HG03095 (cell line): ENCODE measurements around the gene CPE.
"Not testable (repeated sequence)": the region's sequence is repeated elsewhere in the genome, so short reads cannot be mapped to it uniquely, and the experiment has no call there.

Experiments used
- ATAC-seq: cut with Tn5 transposase; IDR thresholded peaks from one replicate; pipeline ENCODE4 v1.9.1; 2021; ENCODE audit warnings: moderate library complexity; ENCODE audit not compliant: unreplicated experiment

CPE gene

GRCh38 chr4:165461159-165461821 is 82.5 kb downstream of the CPE start:
- ATAC-seq, result no peak

- no peak for ATAC-seq
Measured at GRCh38 chr4:165462009-165462408, 83.2 kb downstream of the CPE start.

GRCh38 chr4:165464376-165464775 is 85.6 kb downstream of the CPE start:
- ATAC-seq, result no peak

GRCh38 chr4:165464813-165465381 is 86.1 kb downstream of the CPE start:
- no peak for ATAC-seq

- no peak for ATAC-seq
Measured at GRCh38 chr4:165470009-165470408, 91.2 kb downstream of the CPE start.

- ATAC-seq, result no peak
Measured at GRCh38 chr4:165472943-165473676, 94.3 kb downstream of the CPE start.

GRCh38 chr4:165474784-165475705 is 96.2 kb downstream of the CPE start:
- no peak for ATAC-seq

- ATAC-seq, result no peak
Measured at GRCh38 chr4:165475706-165476070, 96.9 kb downstream of the CPE start.

GRCh38 chr4:165476214-165477098 is 97.6 kb downstream of the CPE start:
- no peak for ATAC-seq

- ATAC-seq, result no peak
Measured at GRCh38 chr4:165477799-165478198, 99.0 kb downstream of the CPE start.

GRCh38 chr4:165478260-165478659 is 99.5 kb downstream of the CPE start:
- no peak for ATAC-seq

GRCh38 chr4:165481053-165481835 is 102.4 kb downstream of the CPE start:
- ATAC-seq, result no peak

- ATAC-seq, result no peak
Measured at GRCh38 chr4:165489786-165490185, 111.0 kb downstream of the CPE start.

- not testable (repeated sequence) for ATAC-seq
Measured at GRCh38 chr4:165492583-165492982, 113.8 kb downstream of the CPE start.

- ATAC-seq, result peak; percentile 97
Measured at GRCh38 chr4:165493359-165493758, 114.6 kb downstream of the CPE start.

- ATAC-seq, result peak; percentile 61
Measured at GRCh38 chr4:165502916-165503907, 124.4 kb downstream of the CPE start.

- no peak for ATAC-seq
Measured at GRCh38 chr4:165504184-165504583, 125.4 kb downstream of the CPE start.
